NCI-H748 (cell line): ENCODE data around the gene OLFM3.

Experiments used
- DNase-seq: peaks from one replicate; lab custom pipeline; 2025; ENCODE audit not compliant: unreplicated experiment; lab: John Stamatoyannopoulos, UW

OLFM3 gene

GRCh38 chr1:101996825-101997465 lies at the start of gene OLFM3:
Gene OLFM3, minus strand, starts transcription at chr1:101996926.
- peak; percentile 84 for DNase-seq

GRCh38 chr1:102045752-102046151 lies 49.0 kb upstream of the OLFM3 start:
- DNase-seq = no peak

GRCh38 chr1:102032534-102032933 lies 35.8 kb upstream of the OLFM3 start:
- no peak for DNase-seq

- DNase-seq = no peak
Observed at GRCh38 chr1:102019530-102019929, 22.8 kb upstream of the OLFM3 start.

- no peak for DNase-seq
Observed at GRCh38 chr1:102015728-102016127, 19.0 kb upstream of the OLFM3 start.

GRCh38 chr1:102002057-102002456 lies 5.3 kb upstream of the OLFM3 start:
- DNase-seq = peak; percentile 57

GRCh38 chr1:101995984-101996745 lies 561 bp downstream of the OLFM3 start:
- peak; percentile 61 for DNase-seq

GRCh38 chr1:101993710-101994109 lies 3.0 kb downstream of the OLFM3 start:
- DNase-seq = peak; percentile 33

- peak; percentile 9 for DNase-seq
Observed at GRCh38 chr1:101992821-101993575, 3.7 kb downstream of the OLFM3 start.

GRCh38 chr1:101980974-101981373 lies 15.8 kb downstream of the OLFM3 start:
- DNase-seq = no peak

GRCh38 chr1:101977266-101977665 lies 19.5 kb downstream of the OLFM3 start:
- DNase-seq = no peak

GRCh38 chr1:101976161-101976560 lies 20.6 kb downstream of the OLFM3 start:
- no peak for DNase-seq

- no peak for DNase-seq
Observed at GRCh38 chr1:101975371-101975770, 21.4 kb downstream of the OLFM3 start.

- peak; percentile 24 for DNase-seq
Observed at GRCh38 chr1:101974599-101975274, 22.0 kb downstream of the OLFM3 start.

- no peak for DNase-seq
Observed at GRCh38 chr1:101971304-101971703, 25.4 kb downstream of the OLFM3 start.

GRCh38 chr1:101967871-101968270 lies 28.9 kb downstream of the OLFM3 start:
- DNase-seq = no peak

- DNase-seq = no peak
Observed at GRCh38 chr1:101965341-101965740, 31.4 kb downstream of the OLFM3 start.

GRCh38 chr1:101964708-101965107 lies 32.0 kb downstream of the OLFM3 start:
- DNase-seq = peak; percentile 16

- no peak for DNase-seq
Observed at GRCh38 chr1:101960142-101960541, 36.6 kb downstream of the OLFM3 start.

- DNase-seq = no peak
Observed at GRCh38 chr1:101959456-101959855, 37.3 kb downstream of the OLFM3 start.

- DNase-seq = no peak
Observed at GRCh38 chr1:101957771-101958170, 39.0 kb downstream of the OLFM3 start.
